ENCODE data around the gene PIP5K1C.

The PIP5K1C gene

DNA sequence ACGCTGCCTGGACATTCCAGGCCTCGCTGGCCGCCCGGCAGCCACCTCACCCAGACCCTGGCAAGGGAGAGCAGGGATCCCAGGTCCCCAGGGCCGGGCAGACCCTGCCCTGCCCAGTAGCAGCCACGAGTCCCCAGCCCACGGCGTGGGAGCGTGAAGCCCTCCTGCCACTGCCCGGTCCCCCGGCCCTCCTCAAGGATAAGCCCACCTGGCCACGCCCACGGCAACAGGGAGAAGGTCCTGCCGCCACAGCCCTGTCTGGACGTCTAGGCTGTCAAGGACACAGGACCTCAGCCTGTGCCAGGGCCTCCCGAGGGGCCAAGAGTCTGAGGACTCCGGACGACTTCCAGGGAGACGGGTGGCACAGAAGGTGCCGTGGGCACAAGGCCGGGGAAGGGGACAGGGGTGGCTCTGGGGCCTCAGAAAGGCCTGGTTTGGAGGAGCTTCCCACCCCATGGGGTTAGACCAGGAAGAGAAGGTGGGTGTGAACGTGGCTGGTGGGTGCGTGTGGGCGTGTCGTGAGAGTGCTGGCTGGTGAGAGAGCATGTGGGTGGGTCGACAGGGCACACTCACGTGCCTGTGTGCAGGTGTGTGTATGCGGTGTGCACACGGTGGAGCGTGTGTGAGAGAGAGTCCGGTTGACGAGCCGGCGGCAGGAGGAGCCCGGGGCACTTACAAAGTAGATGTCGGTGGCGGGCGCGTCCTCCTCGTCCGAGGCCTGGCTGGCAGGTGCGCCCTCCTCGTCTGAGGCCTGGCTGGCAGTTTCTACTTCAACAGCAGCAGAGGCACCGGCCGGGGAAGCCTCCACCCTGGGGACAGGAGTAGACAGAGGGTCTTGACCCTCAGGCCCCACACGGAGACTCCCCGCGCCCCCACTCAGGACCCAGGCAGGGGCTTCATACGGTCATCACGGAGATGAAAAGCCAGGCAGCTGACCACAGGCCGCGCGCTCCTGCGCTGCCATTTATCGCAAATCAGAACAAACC is 61.8 kb downstream of the PIP5K1C start:
- H3K27ac ChIP-seq, result no peak overlapping the region
- TF ChIP-seq, protein P1, sequence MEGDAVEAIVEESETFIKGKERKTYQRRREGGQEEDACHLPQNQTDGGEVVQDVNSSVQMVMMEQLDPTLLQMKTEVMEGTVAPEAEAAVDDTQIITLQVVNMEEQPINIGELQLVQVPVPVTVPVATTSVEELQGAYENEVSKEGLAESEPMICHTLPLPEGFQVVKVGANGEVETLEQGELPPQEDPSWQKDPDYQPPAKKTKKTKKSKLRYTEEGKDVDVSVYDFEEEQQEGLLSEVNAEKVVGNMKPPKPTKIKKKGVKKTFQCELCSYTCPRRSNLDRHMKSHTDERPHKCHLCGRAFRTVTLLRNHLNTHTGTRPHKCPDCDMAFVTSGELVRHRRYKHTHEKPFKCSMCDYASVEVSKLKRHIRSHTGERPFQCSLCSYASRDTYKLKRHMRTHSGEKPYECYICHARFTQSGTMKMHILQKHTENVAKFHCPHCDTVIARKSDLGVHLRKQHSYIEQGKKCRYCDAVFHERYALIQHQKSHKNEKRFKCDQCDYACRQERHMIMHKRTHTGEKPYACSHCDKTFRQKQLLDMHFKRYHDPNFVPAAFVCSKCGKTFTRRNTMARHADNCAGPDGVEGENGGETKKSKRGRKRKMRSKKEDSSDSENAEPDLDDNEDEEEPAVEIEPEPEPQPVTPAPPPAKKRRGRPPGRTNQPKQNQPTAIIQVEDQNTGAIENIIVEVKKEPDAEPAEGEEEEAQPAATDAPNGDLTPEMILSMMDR (IDR thresholded peaks at IDR 0.05), result no peak
- no peak for TF ChIP-seq ZFX (IDR thresholded peaks at IDR 0.05; ENCODE audit: borderline replicate concordance)

DNA sequence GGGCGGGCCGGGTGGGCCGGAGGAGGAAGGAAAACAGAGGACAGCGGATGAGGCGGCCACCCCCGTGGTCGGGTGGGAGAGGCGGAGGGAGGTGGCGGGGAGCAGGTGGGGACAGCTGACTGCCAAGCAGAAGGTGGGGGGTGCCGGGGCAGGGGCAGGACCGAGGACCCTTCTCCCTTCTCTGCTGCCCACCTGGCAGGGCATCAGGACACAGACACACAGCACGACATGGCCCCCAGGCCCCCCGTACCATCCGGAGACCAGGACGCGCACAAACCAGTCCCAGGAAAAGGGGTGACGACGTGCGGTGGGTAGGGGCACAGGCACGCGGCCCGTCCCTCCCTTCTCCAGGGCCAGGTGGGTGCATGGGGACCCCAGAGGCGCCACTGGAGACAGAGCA is 62.6 kb downstream of the PIP5K1C start:
- H3K27ac ChIP-seq, result no peak overlapping the region
- TF ChIP-seq, protein P1 (IDR thresholded peaks at IDR 0.05), result no peak
- no peak for TF ChIP-seq ZFX (IDR thresholded peaks at IDR 0.05; ENCODE audit: borderline replicate concordance)

DNA sequence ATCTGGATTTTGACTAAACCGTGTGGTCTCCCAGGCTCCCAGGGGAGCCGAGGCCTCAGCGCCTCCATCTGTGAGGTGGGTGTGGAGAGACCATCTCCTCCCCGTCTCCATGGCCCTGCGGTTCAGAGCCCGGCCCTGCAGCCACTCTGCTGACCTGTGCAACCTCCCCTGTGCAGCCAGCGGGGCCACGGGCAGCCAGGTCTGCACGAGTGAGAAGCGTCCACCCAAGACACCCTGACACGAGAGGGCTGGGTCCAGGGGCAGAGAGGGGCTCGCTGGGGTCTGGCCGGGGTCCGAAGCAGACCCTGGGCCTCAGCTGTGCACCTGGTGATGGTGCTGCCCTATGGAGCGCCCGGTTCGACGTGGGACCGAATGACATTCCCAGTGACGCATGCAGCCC is 63.3 kb downstream of the PIP5K1C start:
- TF ChIP-seq, protein P1 (IDR thresholded peaks at IDR 0.05), result no peak
- TF ChIP-seq ZFX (IDR thresholded peaks at IDR 0.05; ENCODE audit: borderline replicate concordance), result no peak
- no peak overlapping the region for H3K27ac ChIP-seq

DNA sequence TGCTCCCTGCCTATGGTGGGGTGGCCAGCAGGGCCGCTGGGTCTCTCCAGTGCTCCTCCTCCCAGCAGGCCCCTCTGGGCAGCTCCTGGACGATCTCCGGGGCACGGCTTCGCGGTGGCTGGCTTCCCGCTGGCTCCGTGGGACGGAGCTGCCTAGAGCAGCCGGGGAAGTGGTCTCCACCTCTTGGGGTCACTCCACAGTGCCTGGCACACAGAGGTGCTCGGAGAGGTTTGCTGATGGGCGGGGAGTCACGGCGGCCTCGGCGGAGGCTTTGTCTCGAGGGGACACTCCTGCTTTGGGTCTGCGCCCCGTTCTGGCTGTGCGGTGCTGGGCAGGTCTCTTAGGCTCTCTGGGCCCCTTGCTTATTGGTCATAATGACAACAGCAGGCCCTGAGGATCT is 63.8 kb downstream of the PIP5K1C start:
- TF ChIP-seq, protein P1 (IDR thresholded peaks at IDR 0.05), result no peak
- no peak for TF ChIP-seq ZFX (IDR thresholded peaks at IDR 0.05; ENCODE audit: borderline replicate concordance)
- H3K27ac ChIP-seq, result no peak overlapping the region

DNA sequence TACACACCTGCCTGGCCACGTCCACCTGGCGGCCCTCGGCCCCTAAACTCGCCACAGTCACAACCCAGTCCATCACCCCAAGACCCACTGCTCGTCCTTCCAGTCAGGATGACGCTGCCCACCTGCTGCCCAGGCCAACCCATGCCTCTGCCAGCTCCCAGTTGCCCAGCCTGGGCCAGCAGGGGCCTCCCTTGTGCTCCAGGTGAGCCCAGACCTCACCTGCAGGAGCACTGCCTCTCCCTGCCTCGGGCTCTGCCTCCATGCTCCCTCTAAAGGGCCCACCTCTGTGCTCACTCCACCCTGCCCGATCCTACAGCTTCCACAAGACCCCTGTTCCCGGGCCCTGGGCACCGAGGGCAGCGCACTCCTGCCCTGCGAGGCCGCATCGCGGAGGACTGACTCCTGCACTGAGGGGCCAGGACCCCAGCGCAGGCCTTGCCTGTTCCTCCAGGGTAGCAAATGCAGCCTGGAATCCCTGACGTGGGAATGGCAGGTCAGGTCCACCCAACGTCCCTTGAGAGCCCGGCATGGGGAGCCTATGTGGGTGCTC is 65.7 kb downstream of the PIP5K1C start:
- TF ChIP-seq, protein P1 (IDR thresholded peaks at IDR 0.05), result no peak
- no peak for TF ChIP-seq ZFX (IDR thresholded peaks at IDR 0.05; ENCODE audit: borderline replicate concordance)
- no peak overlapping the region for H3K27ac ChIP-seq

DNA sequence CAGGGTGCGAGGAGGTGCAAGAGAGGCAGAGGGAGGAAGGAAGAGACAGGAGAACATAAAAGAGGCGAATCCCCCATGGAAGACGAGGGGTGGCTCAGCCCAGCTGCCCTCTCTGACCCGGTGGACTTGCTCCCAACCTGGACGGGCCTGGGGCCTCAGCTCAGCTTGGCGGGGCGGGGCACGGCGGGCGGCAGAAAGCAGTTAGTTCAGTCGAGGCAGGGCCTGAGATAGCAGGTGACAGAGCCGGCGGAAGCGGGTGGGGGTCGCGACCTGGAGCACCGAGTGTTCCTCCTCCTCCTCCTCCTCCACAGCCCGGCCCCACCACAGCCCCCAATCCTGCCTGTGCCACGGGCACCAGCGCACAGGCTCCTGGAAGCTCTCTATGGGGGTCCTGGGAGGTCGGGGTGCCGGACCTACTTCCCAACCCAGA is 66.7 kb downstream of the PIP5K1C start:
- H3K27ac ChIP-seq, result no peak overlapping the region
- TF ChIP-seq, protein P1 (IDR thresholded peaks at IDR 0.05), result no peak
- no peak for TF ChIP-seq ZFX (IDR thresholded peaks at IDR 0.05; ENCODE audit: borderline replicate concordance)

Measured in 22Rv1 (cell line).